Upper lobe of left lung (tissue), 6 donors: ENCODE data around the gene CNTN2. TPM values are rescaled to one million over a fixed set of nuclear protein-coding genes. Genes with fewer than 3 reads are reported as not detected.

Experiments used
- ATAC-seq, 2 donors: fragments of 200-7000 bp; cut with Tn5 transposase; one replicate each; pipeline ENCODE4 v1.9.1; 2022; ENCODE audit warnings: mild to moderate bottlenecking in 2 of 2, moderate library complexity in 2 of 2; ENCODE audit not compliant: low FRiP score in 2 of 2
- DNase-seq, 2 donors: peaks; one replicate each; pipeline ENCODE4 v3.0.0-alpha.2; 2019 to 2020
- H3K27ac ChIP-seq, 4 donors: fragments of 200-600 bp; sonication (generic); one replicate each; pipeline ENCODE4 v1.5.1; 2016 to 2019
- H3K27me3 ChIP-seq, 4 donors: fragments of 200-600 bp; sonication (generic); one replicate each; pipeline ENCODE4 v1.5.1; 2017 to 2019
- H3K36me3 ChIP-seq, 4 donors: fragments of 200-600 bp; sonication (generic); one replicate each; pipeline ENCODE4 v1.5.1; 2016 to 2019
- H3K4me1 ChIP-seq, 4 donors: fragments of 200-600 bp; sonication (generic); one replicate each; pipeline ENCODE4 v1.5.1; 2018 to 2019
- H3K4me3 ChIP-seq, 4 donors: fragments of 200-600 bp; sonication (generic); one replicate each; pipeline ENCODE4 v1.5.1; 2017 to 2019; ENCODE audit warnings: mild to moderate bottlenecking in 2 of 4, moderate library complexity in 1 of 4
- H3K9me3 ChIP-seq, 4 donors: fragments of 200-600 bp; sonication (generic); one replicate each; pipeline ENCODE4 v1.5.1; 2018 to 2019
- CTCF ChIP-seq, 6 experiments: fragments of 450-650 bp in 4 of 6; fragments of 200-600 bp in 2 of 6; sonication (generic) in 2 of 6; IDR thresholded peaks; one replicate each; pipeline ENCODE4 v1.5.1; 2016 to 2019; ENCODE audit warnings: antibody characterized with exemption in 6 of 6
- EP300 ChIP-seq, 4 donors: sonication (generic); formaldehyde crosslinking; IDR thresholded peaks; one replicate each; pipeline ENCODE4 v1.5.1; 2017; ENCODE audit warnings: antibody characterized with exemption in 4 of 4, control low read depth in 2 of 4
- POLR2A ChIP-seq, 4 donors: fragments of 450-650 bp; IDR thresholded peaks; one replicate each; pipeline ENCODE4 v1.5.1; 2016 to 2017; ENCODE audit warnings: antibody characterized with exemption in 4 of 4, mild to moderate bottlenecking in 2 of 4
- POLR2AphosphoS5 ChIP-seq, 2 donors: sonication (generic); formaldehyde crosslinking; IDR thresholded peaks; one replicate each; pipeline ENCODE4 v1.5.1; 2017; ENCODE audit warnings: antibody characterized with exemption in 2 of 2
- WGBS, 2 donors: methylation state at CpG; one replicate each; pipeline ENCODE4 v1.1.5; 2017 to 2018; 5-methylcytosine and 5-hydroxymethylcytosine counted together
- total RNA-seq, 6 donors: library from RNA; depleted of rRNA in 4 of 6; stranded (reverse); fragments of >200 nt in 4 of 6; gene quantifications; one replicate each; pipeline versions ENCODE4 v1.1.0 to v1.2.1, GENCODE V29; 2016 to 2021
- donor health status: DM: no; HTN: no; CAD: no; lungs with moderate emphysema.
- donor health status: DM: no; HTN: yes; CAD: no; lungs with severe emphysema.

The CNTN2 gene
- total RNA-seq, 6 donors from 2014 or later, result not detected

DNA sequence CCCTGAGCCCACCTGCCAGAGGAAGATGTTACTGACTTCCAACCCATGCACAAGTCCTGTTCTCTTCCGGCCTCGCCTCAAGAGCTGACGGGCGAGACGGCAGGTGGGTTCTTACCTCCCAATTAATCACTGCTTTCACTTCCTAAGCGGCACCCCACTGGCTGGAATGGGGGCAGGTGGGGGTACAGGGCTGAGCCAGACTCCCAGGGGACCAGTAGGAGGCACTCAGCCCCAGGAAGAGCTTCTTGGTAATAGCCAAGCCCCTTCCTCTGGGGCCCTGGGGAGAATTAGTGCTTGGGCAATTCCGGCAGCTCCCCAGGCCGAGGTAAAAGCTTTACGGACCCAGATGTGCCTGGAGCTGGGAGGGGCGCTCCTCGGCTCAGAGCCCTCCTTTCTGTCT lies 9.7 kb downstream of the CNTN2 start:
- no peak for ATAC-seq
- H3K27me3 ChIP-seq, result peaks cover 0 to 5% (median 0%) of the 10 kb centered on the region in 4 donors

DNA sequence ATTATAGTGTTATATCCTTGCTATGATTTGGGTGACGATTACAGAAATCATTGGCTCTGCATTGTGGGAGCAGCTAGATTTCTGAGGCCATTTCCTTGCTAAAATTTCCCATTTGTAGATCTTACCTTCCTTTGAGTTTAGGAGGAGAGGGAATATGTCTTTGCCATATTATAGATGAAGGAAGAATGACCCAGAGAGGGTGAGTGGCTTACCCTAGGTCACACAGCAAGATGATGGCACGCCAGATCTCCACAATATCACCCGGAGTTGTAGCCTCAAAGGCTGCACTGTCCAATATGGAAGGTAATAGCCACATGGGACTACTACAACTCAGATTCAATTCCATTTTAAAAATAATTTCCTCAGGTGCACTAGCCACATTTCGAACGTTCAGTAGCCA lies 10.3 kb downstream of the CNTN2 start:
- DNase-seq (no peak), ATAC-seq (no peak)
- Histone ChIP-seq H3K4me1 (no peaks in the 10 kb centered on the region), H3K9me3 (no peaks in the 10 kb centered on the region), H3K36me3 (no peaks in the 10 kb centered on the region), H3K27me3 (peaks cover 0 to 5% (median 0%) of the 10 kb centered on the region in 4 donors), H3K4me3 (no peak overlapping the region), H3K27ac (no peak overlapping the region)
- no peak for TF ChIP-seq POLR2A (IDR thresholded peaks at IDR 0.05)
- no peak for TF ChIP-seq CTCF (IDR thresholded peaks at IDR 0.05)
- no peak for TF ChIP-seq EP300 (IDR thresholded peaks at IDR 0.05)
- TF ChIP-seq POLR2AphosphoS5 (IDR thresholded peaks at IDR 0.05), result no peak
- WGBS, 2 donors, result 91 to 98% methylated on average over 5 of the region's 5 CpGs

More for the DNA sequence above, 9.7 kb downstream of the CNTN2 start:
- WGBS, 2 donors, result 78 to 100% methylated on average over 2 to 11 of the region's 11 CpGs
- no peak for TF ChIP-seq EP300 (IDR thresholded peaks at IDR 0.05)
- TF ChIP-seq POLR2A (IDR thresholded peaks at IDR 0.05), result no peak
- TF ChIP-seq CTCF (IDR thresholded peaks at IDR 0.05), result no peak
- TF ChIP-seq POLR2AphosphoS5 (IDR thresholded peaks at IDR 0.05), result no peak
- Histone ChIP-seq H3K9me3 (no peaks in the 10 kb centered on the region), H3K4me1 (no peaks in the 10 kb centered on the region), H3K27ac (no peak overlapping the region), H3K36me3 (no peaks in the 10 kb centered on the region), H3K4me3 (no peak overlapping the region)
- no peak for DNase-seq

GRCh38 chr1:205054013-205054412 lies 11.0 kb downstream of the CNTN2 start:
- H3K27ac ChIP-seq, result no peak overlapping the region
- no peaks in the 10 kb centered on the region for H3K9me3 ChIP-seq
- DNase-seq (peak in 1 of 2 donors; percentile 39), ATAC-seq (no peak)
- H3K36me3 ChIP-seq, result no peaks in the 10 kb centered on the region
- peaks cover 0 to 5% (median 0%) of the 10 kb centered on the region in 4 donors for H3K27me3 ChIP-seq
- H3K4me3 ChIP-seq, result no peak overlapping the region
- TF ChIP-seq POLR2AphosphoS5 (IDR thresholded peaks at IDR 0.05) (no peak), CTCF (IDR thresholded peaks at IDR 0.05) (no peak), POLR2A (IDR thresholded peaks at IDR 0.05) (no peak), EP300 (IDR thresholded peaks at IDR 0.05) (no peak)
- no peaks in the 10 kb centered on the region for H3K4me1 ChIP-seq
- WGBS, 2 donors, result 46 to 49% methylated on average over 6 to 7 of the region's 7 CpGs

DNA sequence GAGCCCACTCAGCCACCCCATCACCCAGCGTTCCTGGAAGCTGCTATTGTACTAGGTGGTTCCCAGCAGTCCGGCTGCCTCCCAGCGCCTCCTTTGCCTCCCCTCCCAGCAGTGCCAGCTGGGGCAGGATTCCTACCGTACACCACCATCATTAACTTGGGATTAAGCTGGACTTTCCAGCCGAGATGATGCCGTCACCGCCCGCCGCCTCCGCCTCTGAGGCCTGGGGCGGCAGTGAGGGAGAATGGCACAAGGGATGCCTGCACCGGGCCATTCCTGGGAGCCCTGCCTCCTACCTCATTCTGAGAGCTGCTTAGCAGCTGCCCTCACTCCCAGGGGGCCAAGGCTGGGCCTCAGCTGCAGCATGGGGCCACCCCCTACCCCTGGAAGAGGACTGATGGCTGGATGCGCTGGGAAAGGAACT lies 13.2 kb downstream of the CNTN2 start:
- Histone ChIP-seq H3K4me3 (no peak overlapping the region), H3K9me3 (no peaks in the 10 kb centered on the region), H3K27ac (no peak overlapping the region), H3K4me1 (no peaks in the 10 kb centered on the region), H3K36me3 (no peaks in the 10 kb centered on the region), H3K27me3 (peaks cover 0 to 5% (median 0%) of the 10 kb centered on the region in 4 donors)
- 84 to 85% methylated on average over 10 to 13 of the region's 13 CpGs for WGBS, 2 donors
- ATAC-seq, result no peak
- TF ChIP-seq POLR2AphosphoS5 (IDR thresholded peaks at IDR 0.05) (no peak), CTCF (IDR thresholded peaks at IDR 0.05) (no peak), EP300 (IDR thresholded peaks at IDR 0.05) (no peak), POLR2A (IDR thresholded peaks at IDR 0.05) (no peak)
- peak in 1 of 2 donors; percentile 52 for DNase-seq

- WGBS, 2 donors, result 91 to 95% methylated on average over 6 of the region's 6 CpGs
- Histone ChIP-seq H3K4me3 (no peak overlapping the region), H3K9me3 (no peaks in the 10 kb centered on the region), H3K36me3 (no peaks in the 10 kb centered on the region), H3K27ac (no peak overlapping the region), H3K27me3 (peaks cover 0 to 5% (median 0%) of the 10 kb centered on the region in 4 donors), H3K4me1 (peaks cover 0 to 7% (median 6%) of the 10 kb centered on the region in 4 donors)
- no peak for DNase-seq
- TF ChIP-seq POLR2AphosphoS5 (IDR thresholded peaks at IDR 0.05) (no peak), CTCF (IDR thresholded peaks at IDR 0.05) (no peak), EP300 (IDR thresholded peaks at IDR 0.05) (no peak), POLR2A (IDR thresholded peaks at IDR 0.05) (no peak)
- ATAC-seq, result no peak
Measured at GRCh38 chr1:205056956-205057568, 14.1 kb downstream of the CNTN2 start.
